ENCODE data around the gene PLEKHG2. TPM values are rescaled to one million over a fixed set of nuclear protein-coding genes. Genes with fewer than 3 reads are reported as not detected.

Gene PLEKHG2
- total and polyA plus RNA-seq, 9 of the 15 experiments (the other 6 are each of a cell fraction or from before 2014, with no cell fraction given), result 0.98 to 45.7 (median 9.8) TPM

GRCh38 chr19:39445196-39446111 lies 33.0 kb downstream of the PLEKHG2 start, which contains the start of gene SUPT5H (continued):
- TF ChIP-seq ZMIZ1 (IDR thresholded peaks at IDR 0.05; ENCODE audit: low read depth in 2 of 2, low read length in 2 of 2), result 0 out of 4 replicates have a peak, but pooled peaks of 1 of the 2 experiments have one; percentile 41
- peak in 2 of 3 experiments; percentile 26 to 87; a peak in 3 of 6 replicates for TF ChIP-seq ZBTB11 (CRISPR knock-in tag; IDR thresholded peaks at IDR 0.05)
- TF ChIP-seq MIER1 (IDR thresholded peaks at IDR 0.05; ENCODE audit: low read depth), result no peak; the same call in 1 of the 2 replicates
- peak in 1 of 2 experiments; percentile 42; a peak in 1 of 3 replicates for TF ChIP-seq CBX3 (IDR thresholded peaks at IDR 0.05; ENCODE audit: borderline replicate concordance in 1 of 2, low read length in 2 of 2)
- TF ChIP-seq ZBTB12 (CRISPR knock-in tag; IDR thresholded peaks at IDR 0.05), result peak; percentile 63; the same call in 1 of the 2 replicates
- no peak for TF ChIP-seq PREB (CRISPR knock-in tag; IDR thresholded peaks at IDR 0.05)
